Activated T-helper 1 cell treated with anti-CD3 and anti-CD28 coated beads, Interleukin-12 subunit alpha, Interleukin-12 subunit beta, Interleukin-2, Interleukin-4 antibody, amounts not matched to agents 30 ng/mL and 10 ng/mL and 1 ng/mL, durations not matched to agents 14 hours and 24 hours and 36 hours (primary cell): Measurements from ENCODE around the gene MRPS14. TPM values are rescaled to one million over a fixed set of nuclear protein-coding genes. Genes with fewer than 3 reads are reported as not detected.
"Not testable (repeated sequence)": the region's sequence is repeated elsewhere in the genome, so short reads cannot be mapped to it uniquely, and the experiment has no call there.

Experiments used
- DNase-seq: peaks from one replicate; pipeline ENCODE4 v3.0.0; 2021; ENCODE audit warnings: low spot score
- H3K27ac Mint-ChIP-seq: one replicate; pipeline ENCODE4 v1.8.0; 2021; ENCODE audit warnings: mild to moderate bottlenecking, mixed read lengths
- H3K27me3 Mint-ChIP-seq: one replicate; pipeline ENCODE4 v1.8.0; 2022; ENCODE audit warnings: mild to moderate bottlenecking, moderate library complexity, mixed read lengths; ENCODE audit not compliant: insufficient read depth
- H3K36me3 Mint-ChIP-seq: one replicate; pipeline ENCODE4 v1.8.0; 2021; ENCODE audit warnings: low read depth, mixed read lengths
- H3K4me1 Mint-ChIP-seq: one replicate; pipeline ENCODE4 v1.8.0; 2021; ENCODE audit warnings: low read depth, mixed read lengths
- H3K4me3 Mint-ChIP-seq: one replicate; pipeline ENCODE4 v1.8.0; 2021; ENCODE audit warnings: mild to moderate bottlenecking, moderate library complexity, mixed read lengths
- H3K9me3 Mint-ChIP-seq: one replicate; pipeline ENCODE4 v1.8.0; 2021; ENCODE audit warnings: mixed read lengths
- intact Hi-C: fragments of 100-400 bp; cut with micrococcal nuclease; formaldehyde crosslinking; loops from one replicate; pipeline ENCODE4 v1.15.1; 2024
- total RNA-seq: library from RNA; stranded (reverse); gene quantifications from 2 replicates; pipeline ENCODE4 v1.2.3, GENCODE V29; 2022

Gene MRPS14
- total RNA-seq, 1 donor from 2014 or later = 29.9 TPM

DNA sequence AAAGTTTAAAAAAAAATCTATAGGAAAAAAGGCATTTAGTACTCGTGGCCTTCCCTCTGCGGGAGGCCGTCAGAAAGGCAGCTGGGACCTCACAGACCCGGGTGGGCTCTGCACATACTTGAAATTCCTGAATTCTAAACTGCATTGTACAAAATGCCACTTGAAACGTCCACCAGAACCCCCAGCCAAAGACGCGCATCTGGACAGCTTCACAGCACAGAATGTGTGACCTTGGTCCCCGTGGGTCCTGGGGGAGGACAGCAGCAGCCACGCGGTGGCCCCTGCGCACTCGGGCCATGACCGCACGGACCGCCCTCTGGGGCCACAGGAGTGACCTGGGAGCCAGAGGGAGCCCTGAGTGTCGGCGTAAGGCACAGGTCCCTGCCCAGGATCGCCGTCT lies 20.6 kb upstream of the MRPS14 start:
- intact Hi-C loops = no loop called here
- no peaks in the 10 kb centered on the region for H3K9me3 Mint-ChIP-seq
- H3K4me1 Mint-ChIP-seq = no peaks in the 10 kb centered on the region
- no peak for DNase-seq
- no peak overlapping the region for H3K27ac Mint-ChIP-seq
- peaks cover 19% of the 10 kb centered on the region for H3K27me3 Mint-ChIP-seq
- no peaks in the 10 kb centered on the region for H3K36me3 Mint-ChIP-seq
- H3K4me3 Mint-ChIP-seq = no peak overlapping the region

DNA sequence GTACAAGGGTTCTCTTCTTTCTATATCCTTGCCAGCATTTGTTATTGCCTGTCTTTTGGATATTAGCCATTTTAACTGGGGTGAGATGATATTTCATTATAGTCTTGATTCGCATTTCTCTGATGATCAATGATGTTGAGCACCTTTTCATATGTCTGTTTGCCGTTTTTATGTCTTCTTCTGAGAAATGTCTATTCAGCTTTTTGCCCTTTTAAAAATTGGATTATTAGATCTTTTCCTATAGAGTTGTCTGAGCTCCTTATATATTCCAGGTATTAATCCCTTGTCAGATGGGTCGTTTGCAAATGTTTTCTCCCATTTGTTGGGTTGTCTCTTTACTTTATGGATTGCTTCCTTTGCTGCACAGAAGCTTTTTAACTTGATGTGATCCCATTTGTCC lies 19.4 kb upstream of the MRPS14 start:
- Mint-ChIP-seq H3K4me3 (no peak overlapping the region), H3K9me3 (no peaks in the 10 kb centered on the region), H3K27me3 (peaks cover 18% of the 10 kb centered on the region), H3K36me3 (no peaks in the 10 kb centered on the region), H3K4me1 (no peaks in the 10 kb centered on the region), H3K27ac (no peak overlapping the region)
- intact Hi-C loops = no loop called here
- no peak for DNase-seq

DNA sequence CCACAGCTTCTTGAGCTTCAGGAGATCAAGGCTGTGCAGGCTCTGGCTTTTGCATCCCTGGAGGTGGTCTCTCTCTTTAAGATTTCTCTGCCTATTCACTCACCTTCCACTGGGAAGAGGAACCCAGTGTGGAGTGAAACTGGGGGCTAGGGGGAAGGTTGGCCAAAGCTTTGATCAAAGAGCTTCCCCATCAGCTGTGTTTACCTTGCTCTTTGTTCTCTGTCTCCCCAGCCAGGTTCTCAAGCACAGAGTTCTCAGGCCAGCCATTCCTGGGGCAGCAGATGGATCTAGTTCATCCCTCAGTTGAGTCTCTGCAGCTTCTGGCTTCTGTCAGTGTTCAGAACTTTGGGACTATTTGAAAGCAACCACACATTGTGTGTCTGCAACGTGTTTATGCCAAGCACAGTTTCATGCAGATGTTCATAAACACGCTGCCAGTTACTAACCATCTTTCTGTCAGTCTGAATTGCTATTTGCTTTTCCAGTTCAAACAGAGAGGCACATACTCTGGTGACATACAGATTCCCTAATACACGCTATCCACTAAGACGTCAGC lies 17.2 kb upstream of the MRPS14 start:
- no peak overlapping the region for H3K27ac Mint-ChIP-seq
- no peaks in the 10 kb centered on the region for H3K4me1 Mint-ChIP-seq
- H3K27me3 Mint-ChIP-seq = peaks cover 15% of the 10 kb centered on the region
- H3K36me3 Mint-ChIP-seq = no peaks in the 10 kb centered on the region
- no peaks in the 10 kb centered on the region for H3K9me3 Mint-ChIP-seq
- no peak for DNase-seq
- H3K4me3 Mint-ChIP-seq = no peak overlapping the region
- intact Hi-C loops = no loop called here

DNA sequence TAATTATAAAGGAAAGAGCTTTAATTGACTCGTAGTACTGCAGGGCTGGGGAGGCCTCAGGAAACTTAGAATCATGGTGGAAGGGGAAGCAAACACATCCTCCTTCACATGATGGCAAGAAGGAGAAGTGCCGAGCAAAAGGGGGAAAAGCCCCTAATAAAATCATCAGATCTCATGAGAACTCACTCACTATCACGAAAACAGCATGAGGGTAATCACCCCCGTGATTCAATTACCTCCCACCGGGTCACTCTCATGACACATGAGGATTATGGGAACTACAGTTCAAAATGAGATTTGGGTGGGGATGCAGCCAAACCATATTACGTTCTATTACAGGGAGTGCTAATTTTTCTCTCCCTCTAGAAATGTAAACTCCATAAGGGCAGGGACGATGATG lies 14.2 kb upstream of the MRPS14 start:
- intact Hi-C loops = no loop called here

DNA sequence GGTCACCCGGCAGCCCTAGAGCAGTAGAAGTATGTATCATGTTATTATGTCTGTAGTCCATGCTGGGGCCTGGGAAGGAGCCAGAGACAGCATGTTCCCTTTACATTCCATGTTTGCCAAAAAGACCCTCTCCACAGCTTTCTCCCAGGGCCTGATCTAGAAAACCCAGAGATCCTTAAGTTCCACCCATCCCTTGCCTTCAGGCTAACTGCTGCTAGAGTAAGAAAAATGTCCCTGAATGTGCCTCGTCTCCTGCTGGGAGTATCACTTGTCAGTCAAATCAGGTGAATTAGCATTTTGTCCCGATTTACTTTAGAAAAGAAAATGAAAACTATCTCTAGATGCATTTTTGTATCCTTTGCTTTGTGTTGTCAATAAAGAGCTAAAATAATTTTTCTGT lies 13.3 kb upstream of the MRPS14 start:
- intact Hi-C loops = no loop called here
- H3K36me3 Mint-ChIP-seq = no peaks in the 10 kb centered on the region
- H3K4me1 Mint-ChIP-seq = no peaks in the 10 kb centered on the region
- DNase-seq = no peak
- no peaks in the 10 kb centered on the region for H3K9me3 Mint-ChIP-seq
- H3K27ac Mint-ChIP-seq = no peak overlapping the region
- H3K27me3 Mint-ChIP-seq = peaks cover 12% of the 10 kb centered on the region
- no peak overlapping the region for H3K4me3 Mint-ChIP-seq

More for the DNA sequence above, 14.2 kb upstream of the MRPS14 start:
- Mint-ChIP-seq H3K4me1 (no peaks in the 10 kb centered on the region), H3K36me3 (no peaks in the 10 kb centered on the region), H3K27ac (no peak overlapping the region), H3K9me3 (no peaks in the 10 kb centered on the region), H3K4me3 (no peak overlapping the region), H3K27me3 (peaks cover 12% of the 10 kb centered on the region)
- DNase-seq = no peak

DNA sequence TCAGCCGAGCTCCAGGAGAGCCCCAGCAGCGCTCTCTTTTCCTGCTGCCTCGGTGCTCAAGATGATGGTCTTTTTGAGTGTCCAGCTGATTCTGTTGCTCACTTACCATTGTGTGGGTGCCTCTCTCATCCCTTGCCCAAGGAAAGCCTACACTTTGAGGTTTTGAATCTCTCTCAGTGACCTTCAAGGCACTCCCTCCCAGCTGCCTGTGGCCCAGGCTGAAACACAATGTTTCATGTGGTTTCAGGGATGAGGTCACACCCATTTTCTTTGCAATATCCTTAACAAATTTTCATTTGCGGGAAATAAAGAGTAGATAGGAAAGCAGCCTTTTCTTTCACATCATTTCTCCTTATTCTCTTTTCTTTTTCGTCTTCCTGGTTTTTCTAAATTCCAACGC lies 12.6 kb upstream of the MRPS14 start:
- DNase-seq = no peak
- Mint-ChIP-seq H3K27ac (no peak overlapping the region), H3K4me1 (no peaks in the 10 kb centered on the region), H3K36me3 (no peaks in the 10 kb centered on the region), H3K9me3 (no peaks in the 10 kb centered on the region), H3K4me3 (no peak overlapping the region), H3K27me3 (peaks cover 12% of the 10 kb centered on the region)
- intact Hi-C loops = no loop called here

DNA sequence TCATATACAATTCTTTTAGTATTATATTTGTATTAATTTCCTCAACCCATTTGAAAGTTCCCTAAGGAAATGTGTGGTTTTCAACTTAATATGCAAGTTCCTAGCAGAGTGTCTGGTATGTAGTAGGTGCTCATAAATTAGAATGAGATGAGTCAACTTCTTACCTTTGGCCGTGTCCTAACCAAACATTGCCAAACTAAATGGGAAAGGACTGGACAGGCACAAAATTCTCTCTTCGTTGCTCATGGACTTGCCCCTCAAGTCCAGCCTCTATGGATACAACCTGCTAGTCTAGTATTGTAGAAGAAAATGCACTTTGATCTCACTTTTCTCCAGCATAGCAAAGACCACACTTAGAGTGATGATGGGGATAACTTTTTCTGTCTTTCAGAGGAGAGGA lies 11.6 kb upstream of the MRPS14 start:
- H3K9me3 Mint-ChIP-seq = no peaks in the 10 kb centered on the region

DNA sequence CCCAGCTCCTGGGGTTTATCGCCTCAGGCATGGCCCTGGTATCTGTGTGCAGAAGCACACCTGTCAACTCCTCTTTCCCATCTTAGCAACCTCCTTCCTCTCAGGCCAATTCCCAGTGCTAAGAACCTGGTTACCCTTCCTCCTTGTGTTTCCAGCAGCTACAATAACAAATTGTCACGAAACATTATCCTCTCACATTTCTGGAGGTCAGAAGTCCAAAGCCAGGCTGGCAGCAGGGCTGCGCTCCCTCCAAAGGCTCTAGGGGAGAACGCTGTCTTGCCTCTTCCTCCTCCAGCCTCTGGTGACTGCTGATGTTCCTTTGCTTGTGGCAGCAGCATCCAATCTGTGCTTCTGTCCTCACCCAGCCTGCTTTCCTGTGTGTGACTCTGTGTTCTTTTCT lies 10.7 kb upstream of the MRPS14 start:
- peaks cover 9% of the 10 kb centered on the region for H3K27me3 Mint-ChIP-seq
- intact Hi-C loops = no loop called here
- DNase-seq = no peak
- no peaks in the 10 kb centered on the region for H3K9me3 Mint-ChIP-seq
- no peaks in the 10 kb centered on the region for H3K36me3 Mint-ChIP-seq
- no peak overlapping the region for H3K27ac Mint-ChIP-seq
- no peak overlapping the region for H3K4me3 Mint-ChIP-seq
- H3K4me1 Mint-ChIP-seq = peaks cover 10% of the 10 kb centered on the region

More for the DNA sequence above, 11.6 kb upstream of the MRPS14 start:
- Mint-ChIP-seq H3K27ac (no peak overlapping the region), H3K4me1 (peaks cover 3% of the 10 kb centered on the region), H3K27me3 (peaks cover 9% of the 10 kb centered on the region), H3K4me3 (no peak overlapping the region), H3K36me3 (no peaks in the 10 kb centered on the region)
- DNase-seq = no peak
- intact Hi-C loops = no loop called here

DNA sequence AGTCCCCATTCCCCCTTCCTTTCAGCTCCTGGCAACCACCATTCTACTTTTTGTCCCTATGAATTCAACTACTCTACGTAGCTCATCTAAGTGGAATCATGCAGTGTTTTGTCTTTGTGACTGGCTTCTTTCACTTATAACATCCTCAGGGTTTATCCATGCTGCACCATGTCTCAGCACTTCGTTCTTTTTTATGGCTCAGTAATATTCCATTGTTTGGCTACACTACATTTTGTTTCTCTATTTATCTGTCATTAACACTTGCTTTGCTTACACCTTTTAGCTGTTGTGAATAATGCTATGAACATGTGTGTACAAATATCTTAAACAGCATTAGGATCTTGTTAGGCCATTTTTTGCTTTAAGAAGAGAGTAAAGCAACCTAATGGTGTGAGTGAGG lies 1.5 kb upstream of the MRPS14 start:
- DNase-seq = no peak
- Mint-ChIP-seq H3K27me3 (no peaks in the 10 kb centered on the region), H3K9me3 (peaks cover 5% of the 10 kb centered on the region), H3K36me3 (peaks cover 10% of the 10 kb centered on the region), H3K27ac (peak overlapping the region; percentile 42), H3K4me1 (peaks cover 27% of the 10 kb centered on the region), H3K4me3 (peak overlapping the region; percentile 40)
- intact Hi-C loops = loop anchor here (5.0 kb wide), 2 partner anchors 48 to 183 kb away; no protein-coding TSS in a partner anchor

DNA sequence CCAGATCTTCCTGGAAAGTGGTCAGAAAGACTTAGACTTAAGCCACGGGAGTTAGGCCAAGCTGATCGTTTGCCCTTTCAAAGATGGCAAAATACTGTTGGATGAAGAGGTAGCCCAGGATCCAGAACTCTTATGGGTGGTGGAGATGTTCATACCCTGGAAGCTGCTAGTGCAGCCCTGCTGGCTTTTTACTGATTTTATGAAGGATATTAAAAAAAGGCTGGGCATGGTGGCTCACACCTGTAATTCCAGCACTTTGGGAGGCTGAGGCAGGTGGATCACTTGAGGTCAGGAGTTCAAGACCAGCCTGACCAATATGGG lies 657 bp upstream of the MRPS14 start:
- not testable (repeated sequence) for DNase-seq, H3K9me3 Mint-ChIP-seq, H3K27me3 Mint-ChIP-seq
- peak overlapping the region; percentile 95 for H3K4me3 Mint-ChIP-seq
- H3K4me1 Mint-ChIP-seq = peaks cover 19% of the 10 kb centered on the region
- H3K27ac Mint-ChIP-seq = peak overlapping the region; percentile 93
- intact Hi-C loops = loop anchor here (1.0 to 5.0 kb wide), 9 partner anchors 14 to 1200 kb away; partner anchors contain the start of genes CACYBP, CENPL, COP1 and DARS2
- peaks cover 11% of the 10 kb centered on the region for H3K36me3 Mint-ChIP-seq

DNA sequence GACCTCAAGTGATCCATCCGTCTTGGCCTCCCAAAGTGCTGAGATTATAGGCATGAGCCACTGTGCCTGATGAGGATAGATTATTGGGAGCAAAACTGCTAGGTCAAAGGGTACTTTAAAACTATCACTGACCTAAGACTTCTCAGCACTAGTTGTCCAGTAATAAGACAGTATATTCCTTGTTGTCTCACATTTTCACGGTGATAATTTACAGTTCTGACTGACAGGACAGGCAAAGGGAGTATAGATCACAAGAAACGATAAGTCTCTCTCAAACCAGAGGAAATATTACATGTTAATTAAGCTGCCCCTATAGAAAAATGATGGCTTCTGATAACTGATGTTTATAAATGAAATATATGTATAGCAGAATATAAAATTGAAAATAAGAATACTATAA lies 3.7 kb downstream of the MRPS14 start:
- intact Hi-C loops = no loop called here
- Mint-ChIP-seq H3K36me3 (peaks cover 35% of the 10 kb centered on the region), H3K4me1 (peaks cover 26% of the 10 kb centered on the region), H3K27ac (no peak overlapping the region), H3K9me3 (peaks cover 1% of the 10 kb centered on the region), H3K27me3 (no peaks in the 10 kb centered on the region), H3K4me3 (no peak overlapping the region)
- DNase-seq = no peak

DNA sequence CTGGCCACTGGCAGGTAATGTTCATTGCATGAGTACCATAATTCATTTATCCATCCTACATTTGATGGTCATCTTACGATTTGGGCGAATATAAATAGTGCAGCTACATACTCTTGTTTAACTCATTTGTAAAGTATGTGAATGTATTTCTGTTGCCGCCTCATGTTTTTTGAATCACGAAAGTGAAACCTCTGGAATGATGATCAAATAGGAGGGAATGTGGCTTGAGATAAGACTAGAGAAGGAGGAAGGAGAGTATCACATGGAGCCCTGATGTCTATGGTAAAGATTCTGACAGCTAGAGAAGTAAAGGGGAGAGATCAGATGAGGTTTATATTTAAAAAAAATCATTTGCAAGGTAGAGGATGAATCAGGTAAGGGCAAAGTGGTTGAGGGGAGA lies 8.0 kb downstream of the MRPS14 start:
- H3K4me3 Mint-ChIP-seq = no peak overlapping the region
- no peaks in the 10 kb centered on the region for H3K9me3 Mint-ChIP-seq
- intact Hi-C loops = no loop called here
- H3K27ac Mint-ChIP-seq = peak overlapping the region; percentile 13
- peaks cover 57% of the 10 kb centered on the region for H3K36me3 Mint-ChIP-seq
- H3K4me1 Mint-ChIP-seq = peaks cover 12% of the 10 kb centered on the region
- H3K27me3 Mint-ChIP-seq = no peaks in the 10 kb centered on the region
- no peak for DNase-seq

DNA sequence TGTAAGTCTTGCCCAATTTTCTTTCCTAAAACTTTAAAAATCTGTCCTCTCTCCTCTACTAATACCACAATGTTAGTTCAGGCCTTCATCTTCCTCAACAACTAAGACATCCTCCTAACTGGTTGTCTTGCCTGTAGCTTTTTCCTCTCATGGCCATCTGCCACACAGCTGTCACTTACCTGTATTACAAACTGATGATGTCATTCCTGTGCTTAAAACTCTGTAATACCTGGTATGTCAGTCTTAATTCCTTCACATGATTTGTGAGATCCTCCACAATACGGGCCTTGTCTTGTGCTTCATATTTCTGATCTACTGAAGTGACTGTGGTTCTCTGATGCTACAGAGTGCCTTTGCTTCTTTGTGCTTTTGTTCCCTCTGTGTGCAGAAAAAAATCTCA lies 9.8 kb downstream of the MRPS14 start:
- Mint-ChIP-seq H3K27me3 (no peaks in the 10 kb centered on the region), H3K4me1 (peaks cover 18% of the 10 kb centered on the region), H3K4me3 (no peak overlapping the region), H3K36me3 (peaks cover 61% of the 10 kb centered on the region), H3K9me3 (no peaks in the 10 kb centered on the region), H3K27ac (peak overlapping the region; percentile 2)
- no peak for DNase-seq
- intact Hi-C loops = no loop called here

DNA sequence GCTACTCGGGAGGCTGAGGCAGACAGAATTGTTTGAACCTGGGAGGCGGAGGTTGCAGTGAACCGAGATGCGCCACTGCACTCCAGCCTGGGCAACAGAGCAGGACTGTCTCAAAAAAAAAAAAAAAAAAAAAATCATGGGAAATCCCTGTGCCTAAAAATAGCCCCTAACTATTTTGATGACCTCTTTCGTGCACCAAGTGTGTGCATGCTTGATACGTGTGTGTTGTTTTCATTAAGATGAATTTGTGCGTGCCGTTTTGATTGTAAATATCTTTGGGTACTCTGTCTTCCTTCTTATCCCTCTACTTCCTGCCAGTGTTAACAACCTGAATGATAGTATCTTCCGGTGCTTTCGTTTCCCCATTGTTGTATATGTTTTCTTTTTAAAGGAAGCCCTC lies 13.7 kb downstream of the MRPS14 start:
- Mint-ChIP-seq H3K27me3 (no peaks in the 10 kb centered on the region), H3K4me3 (no peak overlapping the region), H3K27ac (peak overlapping the region; percentile 37), H3K4me1 (peaks cover 32% of the 10 kb centered on the region), H3K9me3 (no peaks in the 10 kb centered on the region), H3K36me3 (peaks cover 65% of the 10 kb centered on the region)
- no peak for DNase-seq
- intact Hi-C loops = no loop called here
